ENCODE measurements around the gene C1orf167.
A peak's percentile ranks its signal among the peaks of the same experiment; 100 is the strongest.

The C1orf167 gene

GRCh38 chr1:11736746-11737639 lies 25.0 kb upstream of the C1orf167 start:
- peak; percentile 40 for DNase-seq

GRCh38 chr1:11738096-11738495 lies 23.9 kb upstream of the C1orf167 start:
- no peak for DNase-seq

- no peak for DNase-seq
Observed at GRCh38 chr1:11738783-11739182, 23.2 kb upstream of the C1orf167 start.

- no peak for DNase-seq
Observed at GRCh38 chr1:11740258-11741192, 21.5 kb upstream of the C1orf167 start.

- no peak for DNase-seq
Observed at GRCh38 chr1:11741482-11741881, 20.5 kb upstream of the C1orf167 start.

- no peak for DNase-seq
Observed at GRCh38 chr1:11741919-11742558, 20.0 kb upstream of the C1orf167 start.

GRCh38 chr1:11744287-11744686 lies 17.7 kb upstream of the C1orf167 start:
- no peak for DNase-seq

- no peak for DNase-seq
Observed at GRCh38 chr1:11746092-11746491, 15.9 kb upstream of the C1orf167 start.

DNA sequence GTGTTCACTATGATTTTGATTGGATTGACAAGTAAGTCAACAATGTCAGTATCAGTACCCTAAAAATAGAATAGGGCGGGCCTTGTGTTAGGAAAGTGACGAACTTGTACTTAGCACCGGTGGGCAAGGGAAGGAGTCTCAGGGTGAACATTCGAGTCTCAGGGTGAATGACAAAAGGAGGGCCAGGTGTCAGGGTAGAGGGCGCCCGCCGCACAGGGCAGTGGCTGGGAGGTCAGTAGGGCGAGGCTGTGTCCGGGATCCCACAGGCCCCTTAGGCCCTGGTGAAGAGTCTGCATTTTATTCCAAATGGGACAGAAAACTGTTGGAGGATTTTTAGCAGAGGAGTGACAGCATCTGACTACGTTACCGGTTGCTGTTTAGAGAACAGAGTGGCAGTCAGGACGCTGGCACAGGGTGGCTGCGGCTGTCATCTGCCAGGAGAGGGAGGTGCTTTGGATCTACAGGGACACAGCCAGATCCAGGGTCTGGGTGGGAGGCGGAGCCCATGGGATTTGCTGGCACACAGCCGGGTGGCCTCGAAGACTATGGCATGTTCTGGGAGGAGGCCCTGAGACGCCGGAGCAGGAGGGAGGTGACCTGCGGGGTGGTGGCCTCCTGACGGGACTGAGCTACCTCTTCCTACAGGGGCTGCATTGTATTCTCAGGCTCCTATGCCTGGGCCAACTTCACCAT lies 15.1 kb upstream of the C1orf167 start:
- DNase-seq: no peak

DNA sequence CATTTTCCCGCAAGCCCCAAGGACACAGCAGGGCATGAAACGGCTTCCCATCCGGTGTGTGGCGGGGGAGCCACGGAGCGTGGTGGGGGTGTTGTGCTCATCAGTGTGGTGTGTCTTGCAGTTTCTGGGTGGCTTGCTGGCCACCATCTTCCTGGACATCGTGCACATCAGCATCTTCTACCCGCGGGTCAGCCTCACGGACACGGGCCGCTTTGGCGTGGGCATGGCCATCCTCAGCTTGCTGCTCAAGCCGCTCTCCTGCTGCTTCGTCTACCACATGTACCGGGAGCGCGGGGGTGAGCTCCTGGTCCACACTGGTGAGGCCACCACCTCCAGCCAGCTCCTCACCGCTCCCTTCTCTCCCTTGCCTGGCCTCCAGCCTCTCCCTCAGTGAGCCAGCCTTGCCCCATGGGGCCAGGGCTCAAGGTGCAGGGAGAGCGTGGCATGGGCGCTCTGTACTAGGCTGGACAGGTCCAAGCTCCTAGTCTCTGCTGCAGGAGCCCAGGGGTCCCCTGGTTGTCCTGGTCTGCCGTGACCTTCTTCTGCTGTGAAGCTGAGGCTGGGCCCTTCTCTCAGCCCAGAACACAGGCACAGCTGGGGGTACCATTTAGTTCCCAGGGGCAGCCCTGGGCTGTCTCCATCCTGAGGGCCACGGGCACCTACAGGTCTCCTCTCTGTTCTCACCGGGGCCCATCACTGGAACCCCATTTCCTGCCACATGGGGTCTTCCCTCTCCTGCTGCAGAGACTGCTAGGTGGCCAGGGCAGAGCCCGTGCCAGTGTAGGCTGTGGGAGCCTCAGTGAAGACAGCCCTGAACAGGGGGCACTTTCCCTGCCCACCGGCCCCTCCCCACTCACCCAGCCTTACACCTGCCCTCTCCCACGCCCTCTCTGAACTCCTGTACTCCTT lies 13.4 kb upstream of the C1orf167 start:
- no peak for DNase-seq

- DNase-seq: peak; percentile 62
Observed at GRCh38 chr1:11749203-11749689, 12.7 kb upstream of the C1orf167 start.

DNA sequence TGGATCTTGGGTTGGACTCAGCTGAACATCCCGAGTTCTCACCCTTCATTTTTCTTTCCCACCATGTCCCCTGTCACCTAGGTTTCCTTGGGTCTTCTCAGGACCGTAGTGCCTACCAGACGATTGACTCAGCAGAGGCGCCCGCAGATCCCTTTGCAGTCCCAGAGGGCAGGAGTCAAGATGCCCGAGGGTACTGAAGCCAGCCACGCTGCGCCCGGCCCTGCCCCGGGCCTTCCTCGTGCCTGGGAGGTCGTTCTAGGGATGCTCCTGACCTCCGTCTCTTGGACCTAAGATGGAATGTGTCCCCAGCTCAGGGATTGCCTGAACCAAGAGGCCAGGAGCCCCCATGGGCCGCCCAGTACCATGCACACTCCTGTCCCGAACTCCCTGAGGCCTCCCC lies 12.0 kb upstream of the C1orf167 start:
- no peak for DNase-seq

- DNase-seq: no peak
Observed at GRCh38 chr1:11751087-11751486, 10.9 kb upstream of the C1orf167 start.

GRCh38 chr1:11752359-11753088 lies 9.5 kb upstream of the C1orf167 start:
- no peak for DNase-seq

DNA sequence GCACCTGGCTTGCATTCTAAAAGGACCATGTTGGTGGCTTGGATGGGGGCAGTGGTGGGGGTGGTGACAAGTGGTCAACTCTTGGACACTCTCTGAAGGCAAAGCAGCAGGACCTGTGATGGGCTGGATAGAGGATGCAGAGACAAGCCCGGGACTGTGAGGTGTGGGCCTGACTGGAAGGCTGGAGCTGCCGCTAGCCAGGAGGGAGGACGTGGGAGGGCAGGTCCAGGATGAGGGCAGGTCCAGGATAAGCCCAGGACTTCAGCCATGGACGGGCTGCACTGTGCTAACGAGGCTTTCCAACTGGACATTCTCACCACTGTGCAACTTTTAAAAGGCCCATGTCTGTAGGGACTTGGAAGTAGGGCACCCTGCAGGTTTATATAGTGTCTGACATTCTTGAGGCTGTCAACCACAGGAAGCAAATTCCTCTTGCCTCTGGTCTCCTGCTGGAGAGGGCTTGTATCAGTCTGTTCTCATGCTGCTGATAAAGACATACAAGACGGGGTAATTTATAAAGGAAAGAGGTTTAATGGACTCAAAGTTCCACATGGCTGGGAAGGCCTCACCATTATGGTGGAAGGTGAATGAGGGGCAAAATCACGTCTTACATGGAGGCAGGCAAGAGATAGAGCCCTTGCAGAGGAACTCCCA lies 8.3 kb upstream of the C1orf167 start:
- no peak for DNase-seq

- no peak for DNase-seq
Observed at GRCh38 chr1:11757047-11757446, 4.9 kb upstream of the C1orf167 start.

DNA sequence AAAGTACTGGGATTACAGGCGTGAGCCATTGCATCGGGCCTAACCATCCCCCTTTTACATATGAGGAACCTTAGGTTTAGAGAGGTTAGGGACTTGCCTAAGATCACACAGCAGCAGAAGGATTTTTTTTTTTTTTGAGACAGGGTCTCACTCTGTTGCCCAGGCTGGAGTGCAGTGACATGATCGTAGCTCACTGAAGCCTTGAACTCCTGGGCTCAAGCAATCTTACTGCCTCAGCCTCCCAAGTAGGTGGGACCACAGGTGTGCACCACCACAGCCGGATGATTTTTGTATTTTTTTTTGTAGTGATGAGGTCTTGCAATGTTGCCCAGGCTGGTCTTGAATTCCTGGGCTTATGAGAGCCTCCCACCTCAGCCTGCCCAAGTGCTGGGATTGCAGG lies 2.2 kb upstream of the C1orf167 start:
- no peak for DNase-seq

DNA sequence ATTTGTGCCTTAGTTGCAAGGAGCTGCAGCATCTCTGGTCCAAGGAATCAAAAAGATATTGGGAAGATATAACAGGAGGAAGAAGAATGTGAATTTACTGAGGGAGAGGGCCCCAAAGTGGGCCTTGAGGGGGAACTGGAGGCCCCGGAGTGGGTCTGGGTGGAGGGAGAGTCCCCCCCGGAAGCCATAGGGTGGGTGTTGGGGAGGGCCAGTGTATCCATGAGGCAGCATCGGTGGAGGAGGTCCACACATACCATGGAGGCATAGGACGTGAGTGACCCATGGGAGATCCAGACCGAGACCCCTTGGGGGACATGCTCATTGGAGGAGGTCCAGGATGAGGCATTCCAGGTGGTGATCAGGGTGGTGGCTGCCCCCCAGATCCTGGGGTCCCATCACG lies 708 bp upstream of the C1orf167 start:
- no peak for DNase-seq

- DNase-seq: no peak
Observed at GRCh38 chr1:11764115-11764514, 2.1 kb downstream of the C1orf167 start.

GRCh38 chr1:11764519-11764918 lies 2.5 kb downstream of the C1orf167 start:
- no peak for DNase-seq
